ENCODE results near the gene CLSTN2.
A peak's percentile ranks its signal among the peaks of the same experiment; 100 is the strongest.

The CLSTN2 gene

DNA sequence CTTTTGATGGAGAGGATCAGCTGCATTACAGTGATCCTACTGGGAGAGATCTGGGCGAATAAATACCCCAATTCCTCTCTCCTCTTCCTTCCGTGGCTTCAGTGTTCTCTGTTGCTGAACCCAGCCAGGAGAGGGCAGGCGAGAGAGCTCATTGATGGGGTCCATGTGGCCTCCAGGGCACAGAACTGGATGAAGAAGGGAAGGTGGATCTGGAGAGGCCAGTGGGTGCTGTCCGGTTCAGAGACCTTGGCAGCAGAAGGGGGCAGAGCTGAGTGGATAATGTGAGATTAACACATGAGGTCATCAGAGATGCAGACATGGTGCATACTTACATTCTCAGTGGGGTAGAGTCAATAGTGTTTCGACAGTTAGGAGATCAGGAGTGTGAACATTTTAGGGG is 193.6 kb downstream of the CLSTN2 start (continued):
- no peak for TF ChIP-seq ZBTB49 (tag by site-specific recombination; IDR thresholded peaks at IDR 0.05; ENCODE audit: low read depth)
- TF ChIP-seq, protein P1, sequence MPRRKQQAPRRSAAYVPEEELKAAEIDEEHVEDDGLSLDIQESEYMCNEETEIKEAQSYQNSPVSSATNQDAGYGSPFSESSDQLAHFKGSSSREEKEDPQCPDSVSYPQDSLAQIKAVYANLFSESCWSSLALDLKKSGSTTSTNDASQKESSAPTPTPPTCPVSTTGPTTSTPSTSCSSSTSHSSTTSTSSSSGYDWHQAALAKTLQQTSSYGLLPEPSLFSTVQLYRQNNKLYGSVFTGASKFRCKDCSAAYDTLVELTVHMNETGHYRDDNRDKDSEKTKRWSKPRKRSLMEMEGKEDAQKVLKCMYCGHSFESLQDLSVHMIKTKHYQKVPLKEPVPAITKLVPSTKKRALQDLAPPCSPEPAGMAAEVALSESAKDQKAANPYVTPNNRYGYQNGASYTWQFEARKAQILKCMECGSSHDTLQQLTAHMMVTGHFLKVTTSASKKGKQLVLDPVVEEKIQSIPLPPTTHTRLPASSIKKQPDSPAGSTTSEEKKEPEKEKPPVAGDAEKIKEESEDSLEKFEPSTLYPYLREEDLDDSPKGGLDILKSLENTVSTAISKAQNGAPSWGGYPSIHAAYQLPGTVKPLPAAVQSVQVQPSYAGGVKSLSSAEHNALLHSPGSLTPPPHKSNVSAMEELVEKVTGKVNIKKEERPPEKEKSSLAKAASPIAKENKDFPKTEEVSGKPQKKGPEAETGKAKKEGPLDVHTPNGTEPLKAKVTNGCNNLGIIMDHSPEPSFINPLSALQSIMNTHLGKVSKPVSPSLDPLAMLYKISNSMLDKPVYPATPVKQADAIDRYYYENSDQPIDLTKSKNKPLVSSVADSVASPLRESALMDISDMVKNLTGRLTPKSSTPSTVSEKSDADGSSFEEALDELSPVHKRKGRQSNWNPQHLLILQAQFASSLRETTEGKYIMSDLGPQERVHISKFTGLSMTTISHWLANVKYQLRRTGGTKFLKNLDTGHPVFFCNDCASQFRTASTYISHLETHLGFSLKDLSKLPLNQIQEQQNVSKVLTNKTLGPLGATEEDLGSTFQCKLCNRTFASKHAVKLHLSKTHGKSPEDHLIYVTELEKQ (tag by site-specific recombination; IDR thresholded peaks at IDR 0.05; ENCODE audit: borderline replicate concordance): no peak
- peak; percentile 37 for TF ChIP-seq ZNF654 (tag by site-specific recombination; IDR thresholded peaks at IDR 0.05; ENCODE audit: low read depth)
- TF ChIP-seq ZNF175 (tag by site-specific recombination; IDR thresholded peaks at IDR 0.05): no peak
- peak; percentile 92 for TF ChIP-seq ZNF776 (tag by site-specific recombination; IDR thresholded peaks at IDR 0.05; ENCODE audit: borderline replicate concordance)
- no peak for TF ChIP-seq ZNF138 (tag by site-specific recombination; IDR thresholded peaks at IDR 0.05; ENCODE audit: borderline replicate concordance)
- no peak for TF ChIP-seq TCF7L2 (IDR thresholded peaks at IDR 0.05; ENCODE audit: borderline replicate concordance, low read depth, low read length)
- TF ChIP-seq ZSCAN16 (tag by site-specific recombination; IDR thresholded peaks at IDR 0.05): no peak
- no peak for TF ChIP-seq ZIC2 (tag by site-specific recombination; IDR thresholded peaks at IDR 0.05)
- no peak for TF ChIP-seq INSM2 (tag by site-specific recombination; IDR thresholded peaks at IDR 0.05)
- TF ChIP-seq TRIM28 (IDR thresholded peaks at IDR 0.05; ENCODE audit: borderline replicate concordance, low read length): no peak
- TF ChIP-seq ZNF473 (tag by site-specific recombination; IDR thresholded peaks at IDR 0.05): no peak
- TF ChIP-seq ZBTB8A (tag by site-specific recombination; IDR thresholded peaks at IDR 0.05): no peak
- TF ChIP-seq ZFHX2 (tag by site-specific recombination; conservative IDR thresholded peaks at IDR 0.05): no peak
- TF ChIP-seq ZNF146 (tag by site-specific recombination; IDR thresholded peaks at IDR 0.05): no peak
- no peak for TF ChIP-seq ZNF521 (tag by site-specific recombination; IDR thresholded peaks at IDR 0.05)
- no peak for TF ChIP-seq ZNF558 (tag by site-specific recombination; IDR thresholded peaks at IDR 0.05)
- TF ChIP-seq GLIS1 (tag by site-specific recombination; IDR thresholded peaks at IDR 0.05): peak; percentile 54
- no peak for TF ChIP-seq ZNF664 (tag by site-specific recombination; IDR thresholded peaks at IDR 0.05)
- TF ChIP-seq, protein P2, sequence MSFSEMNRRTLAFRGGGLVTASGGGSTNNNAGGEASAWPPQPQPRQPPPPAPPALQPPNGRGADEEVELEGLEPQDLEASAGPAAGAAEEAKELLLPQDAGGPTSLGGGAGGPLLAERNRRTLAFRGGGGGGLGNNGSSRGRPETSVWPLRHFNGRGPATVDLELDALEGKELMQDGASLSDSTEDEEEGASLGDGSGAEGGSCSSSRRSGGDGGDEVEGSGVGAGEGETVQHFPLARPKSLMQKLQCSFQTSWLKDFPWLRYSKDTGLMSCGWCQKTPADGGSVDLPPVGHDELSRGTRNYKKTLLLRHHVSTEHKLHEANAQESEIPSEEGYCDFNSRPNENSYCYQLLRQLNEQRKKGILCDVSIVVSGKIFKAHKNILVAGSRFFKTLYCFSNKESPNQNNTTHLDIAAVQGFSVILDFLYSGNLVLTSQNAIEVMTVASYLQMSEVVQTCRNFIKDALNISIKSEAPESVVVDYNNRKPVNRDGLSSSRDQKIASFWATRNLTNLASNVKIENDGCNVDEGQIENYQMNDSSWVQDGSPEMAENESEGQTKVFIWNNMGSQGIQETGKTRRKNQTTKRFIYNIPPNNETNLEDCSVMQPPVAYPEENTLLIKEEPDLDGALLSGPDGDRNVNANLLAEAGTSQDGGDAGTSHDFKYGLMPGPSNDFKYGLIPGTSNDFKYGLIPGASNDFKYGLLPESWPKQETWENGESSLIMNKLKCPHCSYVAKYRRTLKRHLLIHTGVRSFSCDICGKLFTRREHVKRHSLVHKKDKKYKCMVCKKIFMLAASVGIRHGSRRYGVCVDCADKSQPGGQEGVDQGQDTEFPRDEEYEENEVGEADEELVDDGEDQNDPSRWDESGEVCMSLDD (tag by site-specific recombination; IDR thresholded peaks at IDR 0.05): no peak
- TF ChIP-seq ZBTB48 (tag by site-specific recombination; IDR thresholded peaks at IDR 0.05): 0 out of 2 replicates have a peak, but pooled peaks have one; percentile 31
- TF ChIP-seq, protein P3, sequence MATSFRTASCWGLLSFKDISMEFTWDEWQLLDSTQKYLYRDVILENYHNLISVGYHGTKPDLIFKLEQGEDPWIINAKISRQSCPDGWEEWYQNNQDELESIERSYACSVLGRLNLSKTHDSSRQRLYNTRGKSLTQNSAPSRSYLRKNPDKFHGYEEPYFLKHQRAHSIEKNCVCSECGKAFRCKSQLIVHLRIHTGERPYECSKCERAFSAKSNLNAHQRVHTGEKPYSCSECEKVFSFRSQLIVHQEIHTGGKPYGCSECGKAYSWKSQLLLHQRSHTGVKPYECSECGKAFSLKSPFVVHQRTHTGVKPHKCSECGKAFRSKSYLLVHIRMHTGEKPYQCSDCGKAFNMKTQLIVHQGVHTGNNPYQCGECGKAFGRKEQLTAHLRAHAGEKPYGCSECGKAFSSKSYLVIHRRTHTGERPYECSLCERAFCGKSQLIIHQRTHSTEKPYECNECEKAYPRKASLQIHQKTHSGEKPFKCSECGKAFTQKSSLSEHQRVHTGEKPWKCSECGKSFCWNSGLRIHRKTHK (tag by site-specific recombination; IDR thresholded peaks at IDR 0.05): no peak
- no peak for TF ChIP-seq SP7 (tag by site-specific recombination; IDR thresholded peaks at IDR 0.05)
- no peak for TF ChIP-seq MEIS1 (CRISPR knock-in tag; IDR thresholded peaks at IDR 0.05; ENCODE audit: borderline replicate concordance)

Data from HEK293 (cell line).